Measurements from ENCODE around the gene MYH10.

- no peak for TF ChIP-seq CTCF (IDR thresholded peaks at IDR 0.05)
- no peak for TF ChIP-seq POLR2A (IDR thresholded peaks at IDR 0.05)
Measured at GRCh38 chr17:8502126-8502525, 128.4 kb downstream of the MYH10 start.
